ENCODE measurements around the gene FHIT.
A peak's percentile ranks its signal among the peaks of the same experiment; 100 is the strongest.

Gene FHIT

GRCh38 chr3:61252836-61253235, 1.6 kb upstream of the FHIT start:
- TF ChIP-seq, protein P1, sequence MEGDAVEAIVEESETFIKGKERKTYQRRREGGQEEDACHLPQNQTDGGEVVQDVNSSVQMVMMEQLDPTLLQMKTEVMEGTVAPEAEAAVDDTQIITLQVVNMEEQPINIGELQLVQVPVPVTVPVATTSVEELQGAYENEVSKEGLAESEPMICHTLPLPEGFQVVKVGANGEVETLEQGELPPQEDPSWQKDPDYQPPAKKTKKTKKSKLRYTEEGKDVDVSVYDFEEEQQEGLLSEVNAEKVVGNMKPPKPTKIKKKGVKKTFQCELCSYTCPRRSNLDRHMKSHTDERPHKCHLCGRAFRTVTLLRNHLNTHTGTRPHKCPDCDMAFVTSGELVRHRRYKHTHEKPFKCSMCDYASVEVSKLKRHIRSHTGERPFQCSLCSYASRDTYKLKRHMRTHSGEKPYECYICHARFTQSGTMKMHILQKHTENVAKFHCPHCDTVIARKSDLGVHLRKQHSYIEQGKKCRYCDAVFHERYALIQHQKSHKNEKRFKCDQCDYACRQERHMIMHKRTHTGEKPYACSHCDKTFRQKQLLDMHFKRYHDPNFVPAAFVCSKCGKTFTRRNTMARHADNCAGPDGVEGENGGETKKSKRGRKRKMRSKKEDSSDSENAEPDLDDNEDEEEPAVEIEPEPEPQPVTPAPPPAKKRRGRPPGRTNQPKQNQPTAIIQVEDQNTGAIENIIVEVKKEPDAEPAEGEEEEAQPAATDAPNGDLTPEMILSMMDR (conservative IDR thresholded peaks at IDR 0.05; ENCODE audit: low read depth, low read length) = no peak
- no peak for DNase-seq (ENCODE audit: low read depth)
- no peak overlapping the region for H3K4me3 ChIP-seq (ENCODE audit: low read length)

GRCh38 chr3:61250784-61251173, 473 bp downstream of the FHIT start:
- TF ChIP-seq, protein P1 (conservative IDR thresholded peaks at IDR 0.05; ENCODE audit: low read depth, low read length) = no peak
- peak overlapping the region; percentile 83 for H3K4me3 ChIP-seq (ENCODE audit: low read length)
- no peak for DNase-seq (ENCODE audit: low read depth)

DNA sequence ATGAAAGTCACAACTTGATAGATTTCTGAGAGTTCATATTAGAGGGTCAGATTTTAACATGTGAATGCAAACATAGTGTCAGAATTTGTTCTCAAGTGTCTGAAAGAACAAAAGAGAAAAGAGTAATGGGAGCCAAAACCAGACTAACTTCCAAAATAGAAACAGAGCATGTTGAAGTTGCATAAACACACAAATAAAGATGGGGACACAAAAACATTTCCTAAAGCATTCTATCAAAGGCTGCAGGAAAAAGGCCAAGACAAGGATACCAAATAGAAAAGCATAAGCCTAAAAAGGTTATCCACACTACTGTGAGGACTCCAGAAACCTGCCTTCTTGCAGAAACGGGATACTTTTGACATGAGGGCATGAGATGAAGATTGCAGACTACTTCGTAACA, 2.8 kb downstream of the FHIT start:
- TF ChIP-seq, protein P1 (conservative IDR thresholded peaks at IDR 0.05; ENCODE audit: low read depth, low read length) = no peak
- H3K4me3 ChIP-seq (ENCODE audit: low read length) = no peak overlapping the region
- DNase-seq (ENCODE audit: low read depth) = no peak

GRCh38 chr3:61247191-61247590, 4.1 kb downstream of the FHIT start:
- DNase-seq (ENCODE audit: low read depth) = no peak
- TF ChIP-seq, protein P1 (conservative IDR thresholded peaks at IDR 0.05; ENCODE audit: low read depth, low read length) = no peak
- H3K4me3 ChIP-seq (ENCODE audit: low read length) = no peak overlapping the region

DNA sequence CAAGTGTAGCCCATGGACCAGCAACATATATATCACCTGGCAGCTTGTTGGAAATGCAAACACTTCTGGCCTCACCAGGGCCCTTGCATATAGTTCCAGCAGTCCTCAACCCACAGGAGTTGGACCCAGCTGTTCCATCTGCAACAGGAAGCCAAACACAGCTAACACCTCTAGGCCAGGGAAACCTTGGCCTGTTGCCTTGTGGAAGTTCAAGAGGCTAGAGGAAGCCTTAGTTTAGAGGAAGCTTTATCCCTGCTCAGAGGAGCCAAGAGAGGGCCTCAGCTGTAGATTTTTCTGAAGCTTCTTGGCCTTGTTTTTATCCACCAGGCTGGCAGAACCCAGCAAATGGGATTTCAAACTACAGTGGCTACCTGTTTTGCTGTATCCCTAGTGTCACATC, 11.4 kb downstream of the FHIT start:
- no peak for DNase-seq (ENCODE audit: low read depth)
- no peak overlapping the region for H3K4me3 ChIP-seq (ENCODE audit: low read length)
- TF ChIP-seq, protein P1 (conservative IDR thresholded peaks at IDR 0.05; ENCODE audit: low read depth, low read length) = no peak

DNA sequence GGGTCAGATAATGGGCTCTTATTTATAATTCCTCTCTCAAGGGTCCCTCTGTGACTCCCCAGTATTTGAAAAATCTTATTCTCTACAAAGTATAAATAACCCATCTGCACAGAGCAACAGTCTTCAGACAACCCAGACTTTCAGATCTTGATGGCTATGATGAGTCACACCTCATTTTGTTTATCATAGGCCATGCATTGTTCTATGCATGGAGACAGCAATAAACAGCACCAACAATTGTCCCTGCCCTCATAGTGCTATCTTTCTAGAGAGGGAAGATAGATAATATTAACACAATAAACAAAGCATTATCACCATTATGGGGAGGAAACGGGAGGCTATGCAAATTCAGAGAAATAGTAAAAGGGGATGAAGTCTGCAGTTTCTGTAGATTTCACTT, 13.4 kb downstream of the FHIT start:
- H3K4me3 ChIP-seq (ENCODE audit: low read length) = no peak overlapping the region
- no peak for DNase-seq (ENCODE audit: low read depth)
- TF ChIP-seq, protein P1 (conservative IDR thresholded peaks at IDR 0.05; ENCODE audit: low read depth, low read length) = no peak

DNA sequence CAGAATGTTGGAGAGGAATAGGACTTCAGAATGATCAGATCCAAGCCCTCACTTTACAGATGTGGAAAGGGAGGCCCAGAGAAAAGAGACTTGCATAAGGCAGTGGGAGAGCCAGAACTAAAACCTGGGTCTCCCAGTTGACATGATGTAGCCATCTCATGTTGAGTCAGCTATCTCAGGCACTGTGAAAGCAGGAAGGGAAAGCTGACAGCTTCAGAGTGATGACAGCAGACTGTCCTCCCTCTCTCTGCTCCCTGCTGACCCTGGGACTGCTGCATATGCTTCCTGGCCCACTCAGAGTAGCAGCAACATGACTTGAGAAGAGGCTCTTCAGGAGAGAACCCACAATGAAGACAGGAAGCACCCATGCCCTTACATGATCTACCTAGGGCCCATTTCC, 14.7 kb downstream of the FHIT start:
- DNase-seq (ENCODE audit: low read depth) = no peak
- TF ChIP-seq, protein P1 (conservative IDR thresholded peaks at IDR 0.05; ENCODE audit: low read depth, low read length) = no peak
- no peak overlapping the region for H3K4me3 ChIP-seq (ENCODE audit: low read length)
